ENCODE results near the gene IFTAP.

The IFTAP gene

DNA sequence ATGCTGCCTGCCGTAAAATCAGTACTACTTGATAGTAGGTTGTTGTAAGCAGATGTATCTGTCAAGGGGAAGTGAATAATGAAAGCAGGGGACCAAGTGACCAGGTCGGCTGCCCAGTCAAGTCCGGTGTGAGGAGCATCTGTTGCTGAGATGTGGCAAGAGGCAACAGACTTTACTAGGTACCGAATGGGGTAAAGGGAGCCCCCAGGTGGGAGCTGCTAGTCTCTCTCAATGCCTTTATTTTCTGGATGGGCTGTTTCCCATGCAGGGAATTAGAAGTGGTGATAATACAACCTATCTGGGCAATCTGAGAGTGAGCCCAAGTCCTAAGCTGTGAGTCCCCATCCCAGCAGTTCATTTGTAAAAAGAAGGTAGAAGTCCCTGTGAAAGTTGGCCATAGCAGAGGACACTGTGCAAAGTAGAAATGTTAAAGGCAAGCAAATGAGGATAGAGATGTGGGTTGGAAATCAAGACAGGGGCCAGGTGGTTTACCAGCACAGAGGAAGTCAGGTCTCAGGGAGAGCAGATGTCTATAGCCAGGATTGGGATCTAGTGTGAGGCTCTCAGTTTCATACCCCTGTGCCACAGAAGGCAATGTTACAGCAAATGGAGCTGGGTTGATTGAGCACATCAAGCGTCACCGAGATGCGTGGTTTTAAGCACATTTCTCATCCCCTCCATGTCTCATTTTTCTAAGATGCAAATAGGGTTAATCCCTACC is 94.4 kb downstream of the IFTAP start:
- POLR2A ChIA-PET, result no interaction called here
- Histone ChIP-seq H3K4me1 (ENCODE audit: control insufficient read depth, insufficient read depth, low read length) (no peaks in the 10 kb centered on the region), H3K9me3 (ENCODE audit: control insufficient read depth, insufficient read depth, low read depth, low read length) (no peaks in the 10 kb centered on the region), H3K36me3 (ENCODE audit: control insufficient read depth in 2 of 2, insufficient read depth in 1 of 2, low read length in 2 of 2) (no peaks in the 10 kb centered on the region), H3K4me3 (ENCODE audit: low read depth, low read length) (no peak overlapping the region), H3K27ac (ENCODE audit: extremely low read depth, low read depth, low read length) (no peak overlapping the region)
- TF ChIP-seq BCL11B (tag by site-specific recombination; IDR thresholded peaks at IDR 0.05; ENCODE audit: low read depth), result no peak
- TF ChIP-seq, protein P1, sequence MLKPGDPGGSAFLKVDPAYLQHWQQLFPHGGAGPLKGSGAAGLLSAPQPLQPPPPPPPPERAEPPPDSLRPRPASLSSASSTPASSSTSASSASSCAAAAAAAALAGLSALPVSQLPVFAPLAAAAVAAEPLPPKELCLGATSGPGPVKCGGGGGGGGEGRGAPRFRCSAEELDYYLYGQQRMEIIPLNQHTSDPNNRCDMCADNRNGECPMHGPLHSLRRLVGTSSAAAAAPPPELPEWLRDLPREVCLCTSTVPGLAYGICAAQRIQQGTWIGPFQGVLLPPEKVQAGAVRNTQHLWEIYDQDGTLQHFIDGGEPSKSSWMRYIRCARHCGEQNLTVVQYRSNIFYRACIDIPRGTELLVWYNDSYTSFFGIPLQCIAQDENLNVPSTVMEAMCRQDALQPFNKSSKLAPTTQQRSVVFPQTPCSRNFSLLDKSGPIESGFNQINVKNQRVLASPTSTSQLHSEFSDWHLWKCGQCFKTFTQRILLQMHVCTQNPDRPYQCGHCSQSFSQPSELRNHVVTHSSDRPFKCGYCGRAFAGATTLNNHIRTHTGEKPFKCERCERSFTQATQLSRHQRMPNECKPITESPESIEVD (tag by site-specific recombination; IDR thresholded peaks at IDR 0.05), result no peak
- no peak for TF ChIP-seq ZNF221 (tag by site-specific recombination; IDR thresholded peaks at IDR 0.05; ENCODE audit: borderline replicate concordance)
- no peak for TF ChIP-seq WT1 (tag by site-specific recombination; IDR thresholded peaks at IDR 0.05)
- TF ChIP-seq, protein P2, sequence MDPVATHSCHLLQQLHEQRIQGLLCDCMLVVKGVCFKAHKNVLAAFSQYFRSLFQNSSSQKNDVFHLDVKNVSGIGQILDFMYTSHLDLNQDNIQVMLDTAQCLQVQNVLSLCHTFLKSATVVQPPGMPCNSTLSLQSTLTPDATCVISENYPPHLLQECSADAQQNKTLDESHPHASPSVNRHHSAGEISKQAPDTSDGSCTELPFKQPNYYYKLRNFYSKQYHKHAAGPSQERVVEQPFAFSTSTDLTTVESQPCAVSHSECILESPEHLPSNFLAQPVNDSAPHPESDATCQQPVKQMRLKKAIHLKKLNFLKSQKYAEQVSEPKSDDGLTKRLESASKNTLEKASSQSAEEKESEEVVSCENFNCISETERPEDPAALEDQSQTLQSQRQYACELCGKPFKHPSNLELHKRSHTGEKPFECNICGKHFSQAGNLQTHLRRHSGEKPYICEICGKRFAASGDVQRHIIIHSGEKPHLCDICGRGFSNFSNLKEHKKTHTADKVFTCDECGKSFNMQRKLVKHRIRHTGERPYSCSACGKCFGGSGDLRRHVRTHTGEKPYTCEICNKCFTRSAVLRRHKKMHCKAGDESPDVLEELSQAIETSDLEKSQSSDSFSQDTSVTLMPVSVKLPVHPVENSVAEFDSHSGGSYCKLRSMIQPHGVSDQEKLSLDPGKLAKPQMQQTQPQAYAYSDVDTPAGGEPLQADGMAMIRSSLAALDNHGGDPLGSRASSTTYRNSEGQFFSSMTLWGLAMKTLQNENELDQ (tag by site-specific recombination; IDR thresholded peaks at IDR 0.05; ENCODE audit: low read depth), result no peak
- TF ChIP-seq, protein P3, sequence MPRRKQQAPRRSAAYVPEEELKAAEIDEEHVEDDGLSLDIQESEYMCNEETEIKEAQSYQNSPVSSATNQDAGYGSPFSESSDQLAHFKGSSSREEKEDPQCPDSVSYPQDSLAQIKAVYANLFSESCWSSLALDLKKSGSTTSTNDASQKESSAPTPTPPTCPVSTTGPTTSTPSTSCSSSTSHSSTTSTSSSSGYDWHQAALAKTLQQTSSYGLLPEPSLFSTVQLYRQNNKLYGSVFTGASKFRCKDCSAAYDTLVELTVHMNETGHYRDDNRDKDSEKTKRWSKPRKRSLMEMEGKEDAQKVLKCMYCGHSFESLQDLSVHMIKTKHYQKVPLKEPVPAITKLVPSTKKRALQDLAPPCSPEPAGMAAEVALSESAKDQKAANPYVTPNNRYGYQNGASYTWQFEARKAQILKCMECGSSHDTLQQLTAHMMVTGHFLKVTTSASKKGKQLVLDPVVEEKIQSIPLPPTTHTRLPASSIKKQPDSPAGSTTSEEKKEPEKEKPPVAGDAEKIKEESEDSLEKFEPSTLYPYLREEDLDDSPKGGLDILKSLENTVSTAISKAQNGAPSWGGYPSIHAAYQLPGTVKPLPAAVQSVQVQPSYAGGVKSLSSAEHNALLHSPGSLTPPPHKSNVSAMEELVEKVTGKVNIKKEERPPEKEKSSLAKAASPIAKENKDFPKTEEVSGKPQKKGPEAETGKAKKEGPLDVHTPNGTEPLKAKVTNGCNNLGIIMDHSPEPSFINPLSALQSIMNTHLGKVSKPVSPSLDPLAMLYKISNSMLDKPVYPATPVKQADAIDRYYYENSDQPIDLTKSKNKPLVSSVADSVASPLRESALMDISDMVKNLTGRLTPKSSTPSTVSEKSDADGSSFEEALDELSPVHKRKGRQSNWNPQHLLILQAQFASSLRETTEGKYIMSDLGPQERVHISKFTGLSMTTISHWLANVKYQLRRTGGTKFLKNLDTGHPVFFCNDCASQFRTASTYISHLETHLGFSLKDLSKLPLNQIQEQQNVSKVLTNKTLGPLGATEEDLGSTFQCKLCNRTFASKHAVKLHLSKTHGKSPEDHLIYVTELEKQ (tag by site-specific recombination; IDR thresholded peaks at IDR 0.05; ENCODE audit: borderline replicate concordance), result no peak
- no peak for TF ChIP-seq ZNF791 (tag by site-specific recombination; IDR thresholded peaks at IDR 0.05)
- TF ChIP-seq ZNF114 (tag by site-specific recombination; IDR thresholded peaks at IDR 0.05), result no peak
- TF ChIP-seq ZSCAN30 (tag by site-specific recombination; IDR thresholded peaks at IDR 0.05), result no peak
- TF ChIP-seq GLIS2 (tag by site-specific recombination; IDR thresholded peaks at IDR 0.05), result no peak
- no peak for TF ChIP-seq ZNF394 (tag by site-specific recombination; IDR thresholded peaks at IDR 0.05; ENCODE audit: borderline replicate concordance)
- TF ChIP-seq, protein P4, sequence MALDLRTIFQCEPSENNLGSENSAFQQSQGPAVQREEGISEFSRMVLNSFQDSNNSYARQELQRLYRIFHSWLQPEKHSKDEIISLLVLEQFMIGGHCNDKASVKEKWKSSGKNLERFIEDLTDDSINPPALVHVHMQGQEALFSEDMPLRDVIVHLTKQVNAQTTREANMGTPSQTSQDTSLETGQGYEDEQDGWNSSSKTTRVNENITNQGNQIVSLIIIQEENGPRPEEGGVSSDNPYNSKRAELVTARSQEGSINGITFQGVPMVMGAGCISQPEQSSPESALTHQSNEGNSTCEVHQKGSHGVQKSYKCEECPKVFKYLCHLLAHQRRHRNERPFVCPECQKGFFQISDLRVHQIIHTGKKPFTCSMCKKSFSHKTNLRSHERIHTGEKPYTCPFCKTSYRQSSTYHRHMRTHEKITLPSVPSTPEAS (tag by site-specific recombination; IDR thresholded peaks at IDR 0.05), result no peak
- TF ChIP-seq ZNF677 (tag by site-specific recombination; IDR thresholded peaks at IDR 0.05), result no peak
- no peak for TF ChIP-seq SP3 (tag by site-specific recombination; IDR thresholded peaks at IDR 0.05)
- no peak for TF ChIP-seq ZNF133 (tag by site-specific recombination; IDR thresholded peaks at IDR 0.05)
- TF ChIP-seq ZBTB1 (tag by site-specific recombination; IDR thresholded peaks at IDR 0.05), result no peak
- TF ChIP-seq ZNF658 (tag by site-specific recombination; IDR thresholded peaks at IDR 0.05), result no peak
- TF ChIP-seq ZNF843 (tag by site-specific recombination; IDR thresholded peaks at IDR 0.05), result no peak
- no peak for TF ChIP-seq ZNF664 (tag by site-specific recombination; IDR thresholded peaks at IDR 0.05)
- CTCF ChIA-PET, result interaction anchor here (0.5 to 6.5 kb wide), 4 partner anchors 14 to 125 kb away, joined by 3 to 48 read pairs (median 6); no protein-coding TSS in a partner anchor
